H1 (cell line): ENCODE results near the gene COL19A1. TPM values are rescaled to one million over a fixed set of nuclear protein-coding genes. Genes with fewer than 3 reads are reported as not detected.
A peak's percentile ranks its signal among the peaks of the same experiment; 100 is the strongest.

Experiments
- CTCF ChIA-PET: fragments of 300-600 bp; sonication (Branson Sonifier 250); formaldehyde crosslinking; loops from one replicate; lab custom pipeline; 2021; ENCODE audit not compliant: partially characterized antibody; lab: Charles Lee
- POLR2A ChIA-PET: fragments of 300-600 bp; sonication (Branson Sonifier 250); formaldehyde crosslinking; loops from one replicate; lab custom pipeline; 2021; ENCODE audit warnings: inconsistent platforms; ENCODE audit not compliant: partially characterized antibody; lab: Charles Lee
- DNase-seq, 2 experiments: peaks; one replicate each; pipeline versions ENCODE4 v3.0.0 to v3.0.0-alpha.2; 2010 to 2022; ENCODE audit warnings: low spot score in 2 of 2, low read depth in 1 of 2, mixed read lengths in 1 of 2
- FAIRE-seq: peaks from 2 replicates; lab custom pipeline; 2011; peaks lifted over from hg19 to GRCh38; lab: Jason Lieb, UNC
- H2AFZ ChIP-seq: 2 replicates; pipeline ENCODE4 v1.8.1; 2012; ENCODE audit warnings: low read length, inconsistent platforms
- H2AK5ac ChIP-seq: 2 replicates; pipeline ENCODE4 v1.6.1; 2013; ENCODE audit warnings: low read depth, low read length
- H2BK120ac ChIP-seq: replicated peaks from 2 replicates; pipeline ENCODE3; 2013; ENCODE audit warnings: low read depth, low read length, inconsistent platforms
- H2BK12ac ChIP-seq: 2 replicates; pipeline ENCODE4 v1.6.1; 2013; ENCODE audit warnings: low read depth, low read length
- H2BK15ac ChIP-seq: 2 replicates; pipeline ENCODE4 v1.6.1; 2013; ENCODE audit warnings: low read length
- H2BK20ac ChIP-seq: 2 replicates; pipeline ENCODE4 v1.6.1; 2013; ENCODE audit warnings: low read length
- H2BK5ac ChIP-seq: 2 replicates; pipeline ENCODE4 v1.6.1; 2013; ENCODE audit warnings: low read depth, low read length
- H3K14ac ChIP-seq: 2 replicates; pipeline ENCODE4 v1.6.1; 2013; ENCODE audit warnings: inconsistent platforms; ENCODE audit not compliant: insufficient read length
- H3K18ac ChIP-seq: 2 replicates; pipeline ENCODE4 v1.6.1; 2013; ENCODE audit warnings: low read length; ENCODE audit errors: extremely low read depth
- H3K23ac ChIP-seq: 2 replicates; pipeline ENCODE4 v1.6.1; 2013; ENCODE audit warnings: inconsistent platforms; ENCODE audit not compliant: insufficient read length
- H3K23me2 ChIP-seq: 2 replicates; pipeline ENCODE4 v1.6.1; 2013; ENCODE audit warnings: low read depth, low read length
- H3K27ac ChIP-seq: 2 replicates; pipeline ENCODE4 v1.6.1; 2011; ENCODE audit warnings: low read depth, low read length, inconsistent platforms
- H3K27me3 ChIP-seq, 4 experiments: replicated peaks in 1 of 4; 1 replicate in 1 of 4; 2 replicates in 3 of 4; pipeline versions ENCODE4 v1.6.1 to v1.8.1; 2011 to 2013; ENCODE audit warnings: low read length in 3 of 4, mild to moderate bottlenecking in 3 of 4, inconsistent platforms in 2 of 4, mixed read lengths in 2 of 4, moderate library complexity in 1 of 4; ENCODE audit not compliant: control insufficient read depth in 3 of 4, insufficient read depth in 3 of 4; ENCODE audit errors: extremely low read depth in 1 of 4
- H3K36me3 ChIP-seq, 4 experiments: 2 replicates each; pipeline versions ENCODE4 v1.6.1 to v1.8.1; 2011 to 2013; ENCODE audit warnings: mild to moderate bottlenecking in 4 of 4, low read length in 3 of 4, moderate library complexity in 2 of 4, control low read depth in 1 of 4, inconsistent platforms in 1 of 4; ENCODE audit not compliant: insufficient read depth in 4 of 4, control insufficient read depth in 2 of 4
- H3K4ac ChIP-seq: replicated peaks from 2 replicates; pipeline ENCODE3; 2013; ENCODE audit warnings: low read length, low read depth, mixed read lengths, inconsistent platforms; ENCODE audit not compliant: insufficient read length
- H3K4me1 ChIP-seq, 4 experiments: replicated peaks in 1 of 4; 1 replicate in 1 of 4; 2 replicates in 3 of 4; pipeline versions ENCODE4 v1.6.1 to v1.8.1; 2011 to 2013; ENCODE audit warnings: low read length in 3 of 4, inconsistent platforms in 2 of 4, mixed read lengths in 1 of 4; ENCODE audit not compliant: insufficient read depth in 4 of 4, control insufficient read depth in 3 of 4
- H3K4me2 ChIP-seq, 2 experiments: 2 replicates each; pipeline versions ENCODE4 v1.6.1 to v1.8.1; 2011 to 2013; ENCODE audit warnings: low read depth in 2 of 2, low read length in 2 of 2, control low read depth in 1 of 2, inconsistent platforms in 1 of 2, mild to moderate bottlenecking in 1 of 2; ENCODE audit not compliant: insufficient read depth in 1 of 2
- H3K4me3 ChIP-seq, 4 experiments: fragments of 200-600, 300-600 bp in 1 of 4; sonication (generic), shearing (Covaris generic), sonication (Bioruptor Twin) in 1 of 4; 2 replicates each; pipeline versions ENCODE4 v1.5.1 to v1.8.1; 2011 to 2016; ENCODE audit warnings: low read length in 4 of 4, low read depth in 3 of 4, control low read depth in 2 of 4, inconsistent platforms in 2 of 4, mild to moderate bottlenecking in 2 of 4, mixed read lengths in 1 of 4, moderate library complexity in 1 of 4; ENCODE audit not compliant: insufficient read depth in 2 of 4; ENCODE audit errors: extremely low read depth in 1 of 4
- H3K56ac ChIP-seq: replicated peaks from 2 replicates; pipeline ENCODE3; 2013; ENCODE audit warnings: low read depth, mild to moderate bottlenecking, mixed read lengths, low read length, inconsistent platforms; ENCODE audit not compliant: insufficient read length
- H3K79me1 ChIP-seq: 2 replicates; pipeline ENCODE4 v1.6.1; 2013; ENCODE audit warnings: low read depth, low read length, control low read depth
- H3K79me2 ChIP-seq, 2 experiments: 2 replicates each; pipeline versions ENCODE4 v1.6.1 to v1.8.1; 2012 to 2013; ENCODE audit warnings: low read length in 2 of 2, mild to moderate bottlenecking in 2 of 2, inconsistent platforms in 1 of 2; ENCODE audit not compliant: insufficient read depth in 2 of 2, control insufficient read depth in 1 of 2
- H3K9ac ChIP-seq, 4 experiments: replicated peaks in 1 of 4; 1 replicate in 1 of 4; 2 replicates in 3 of 4; pipeline versions ENCODE4 v1.6.1 to v1.8.1; 2011 to 2013; ENCODE audit warnings: low read depth in 3 of 4, low read length in 3 of 4, control low read depth in 2 of 4, mild to moderate bottlenecking in 2 of 4, moderate library complexity in 2 of 4, inconsistent platforms in 1 of 4; ENCODE audit errors: extremely low read depth in 1 of 4
- H3K9me3 ChIP-seq, 2 experiments: 2 replicates each; pipeline versions ENCODE4 v1.6.1 to v1.8.1; 2012 to 2013; ENCODE audit warnings: mild to moderate bottlenecking in 2 of 2, moderate library complexity in 2 of 2, control low read depth in 1 of 2, inconsistent platforms in 1 of 2, low read depth in 1 of 2, low read length in 1 of 2, mixed read lengths in 1 of 2; ENCODE audit not compliant: insufficient read depth in 2 of 2
- H4K20me1 ChIP-seq, 2 experiments: replicated peaks in 1 of 2; 2 replicates each; pipeline versions ENCODE3 to v1.8.1; 2011 to 2013; ENCODE audit warnings: inconsistent platforms in 2 of 2, low read length in 2 of 2, mild to moderate bottlenecking in 1 of 2; ENCODE audit not compliant: insufficient read depth in 2 of 2, control insufficient read depth in 1 of 2
- H4K5ac ChIP-seq: 2 replicates; pipeline ENCODE4 v1.6.1; 2013; ENCODE audit warnings: low read length, low read depth, mixed read lengths, inconsistent platforms; ENCODE audit not compliant: insufficient read length
- H4K8ac ChIP-seq: 2 replicates; pipeline ENCODE4 v1.8.0; 2013; ENCODE audit warnings: mild to moderate bottlenecking, moderate library complexity, low read length, inconsistent platforms; ENCODE audit not compliant: insufficient read depth; ENCODE audit errors: extremely low read depth
- H4K91ac ChIP-seq: replicated peaks from 2 replicates; pipeline ENCODE3; 2013; ENCODE audit warnings: low read length, mixed read lengths, inconsistent platforms; ENCODE audit not compliant: insufficient read length
- CBX5 ChIP-seq: fragments of 300-800, 300-1000 bp; sonication (generic); IDR thresholded peaks from 2 replicates; pipeline ENCODE4 v1.7.1; 2016; ENCODE audit warnings: antibody characterized with exemption, low read length, low read depth
- EGR1 ChIP-seq: IDR thresholded peaks from 2 replicates; pipeline ENCODE4 v1.6.1; 2011; ENCODE audit warnings: low read depth, low read length, borderline replicate concordance
- JUN ChIP-seq: IDR thresholded peaks from 2 replicates; pipeline ENCODE4 v1.6.1; 2011; ENCODE audit warnings: low read depth, mild to moderate bottlenecking, improper control_type of control experiment, low read length
- MAX ChIP-seq: IDR thresholded peaks from 2 replicates; pipeline ENCODE4 v1.6.1; 2012; ENCODE audit warnings: inconsistent platforms
- POLR2AphosphoS5 ChIP-seq: IDR thresholded peaks from 2 replicates; pipeline ENCODE4 v1.6.1; 2011; ENCODE audit warnings: low read depth, low read length
- RNF2 ChIP-seq: fragments of 200-900, 300-1000 bp; sonication (generic); IDR thresholded peaks from 2 replicates; pipeline ENCODE4 v1.7.1; 2016; ENCODE audit warnings: borderline replicate concordance, low read depth, mild to moderate bottlenecking, antibody characterized with exemption, low read length; ENCODE audit not compliant: poor library complexity, severe bottlenecking; ENCODE audit errors: missing control alignments
- SIN3A ChIP-seq, 2 experiments: IDR thresholded peaks in 1 of 2; conservative IDR thresholded peaks in 1 of 2; 2 replicates each; pipeline ENCODE4 v1.6.1; 2011 to 2012; ENCODE audit warnings: low read length in 2 of 2, improper control_type of control experiment in 1 of 2, low read depth in 1 of 2, mild to moderate bottlenecking in 1 of 2
- WGBS, 2 experiments: shearing (Covaris generic) in 1 of 2; methylation state at CpG; one replicate each; pipeline versions ENCODE4 v1.1.6 to v1.1.7; 2013 to 2015; ENCODE audit warnings: low lambda C conversion rate in 2 of 2, mixed read lengths in 2 of 2, inconsistent platforms in 1 of 2, low coverage in 1 of 2, missing lambda C conversion rate in 1 of 2; ENCODE audit not compliant: insufficient replicate concordance in 2 of 2, insufficient coverage in 1 of 2, insufficient read length in 1 of 2; ENCODE audit errors: extremely low coverage in 1 of 2, missing lambda C conversion rate in 1 of 2; 5-methylcytosine and 5-hydroxymethylcytosine counted together
- long read RNA-seq, 2 experiments: library from RNA in 1 of 2; library from capped mRNA in 1 of 2; stranded (forward); transcript quantifications; one replicate each; pipeline ENCODE4 v2.0.0, GENCODE V29; 2021; ENCODE audit warnings: inconsistent platforms in 1 of 2
- polyA minus RNA-seq, 3 experiments: library from RNA; depleted of rRNA, polyadenylated mRNA; stranded (reverse); fragments of >200 nt; gene quantifications; 1 replicate in 2 of 3; 2 replicates in 1 of 3; pipeline ENCODE4 v1.2.3, GENCODE V29; 2011
- polyA plus RNA-seq, 7 experiments: library from polyadenylated mRNA; depleted of rRNA in 3 of 7; stranded (reverse) in 5 of 7; unstranded in 2 of 7; fragments of >200 nt in 5 of 7; fragments of 200-250 nt in 2 of 7; gene quantifications; 1 replicate in 5 of 7; 2 replicates in 1 of 7; 4 replicates in 1 of 7; pipeline versions ENCODE4 v1.2.1 to v1.2.3, GENCODE V29; 2011 to 2013; ENCODE audit warnings: missing spikeins in 2 of 7, mixed read lengths in 2 of 7
- total RNA-seq: library from RNA; stranded (reverse); fragmentation: NEBNext Ultra II Directional; extraction: Animal tissue kit (Norgen Biotek cat#: 25700); gene quantifications from 2 replicates; pipeline ENCODE4 v1.2.1, GENCODE V29; 2021

Gene COL19A1
- total RNA-seq (not detected in 2 replicates), polyA plus RNA-seq (2011; rRNA removed) (not detected in 2 replicates), polyA minus RNA-seq (2011; rRNA and poly(A)+ RNA removed) (not detected in 2 replicates)
- polyA plus RNA-seq (2011; cell fraction: cytosol; rRNA removed), result not detected
- not detected for polyA plus RNA-seq (2011; cell fraction: nucleus; rRNA removed)
- polyA plus RNA-seq (2012, experiment 1 of 2), result not detected in 4 replicates
- not detected for polyA plus RNA-seq (2012, experiment 2 of 2)
- polyA plus RNA-seq (2013, experiment 1 of 2), result 0.04 TPM
- not detected for polyA plus RNA-seq (2013, experiment 2 of 2)
- polyA minus RNA-seq (2011; cell fraction: cytosol; rRNA and poly(A)+ RNA removed), result not detected
- polyA minus RNA-seq (2011; cell fraction: nucleus; rRNA and poly(A)+ RNA removed), result not detected
- long read RNA-seq, experiment 1, result 0 reads
- long read RNA-seq, experiment 2, result 0 reads

DNA sequence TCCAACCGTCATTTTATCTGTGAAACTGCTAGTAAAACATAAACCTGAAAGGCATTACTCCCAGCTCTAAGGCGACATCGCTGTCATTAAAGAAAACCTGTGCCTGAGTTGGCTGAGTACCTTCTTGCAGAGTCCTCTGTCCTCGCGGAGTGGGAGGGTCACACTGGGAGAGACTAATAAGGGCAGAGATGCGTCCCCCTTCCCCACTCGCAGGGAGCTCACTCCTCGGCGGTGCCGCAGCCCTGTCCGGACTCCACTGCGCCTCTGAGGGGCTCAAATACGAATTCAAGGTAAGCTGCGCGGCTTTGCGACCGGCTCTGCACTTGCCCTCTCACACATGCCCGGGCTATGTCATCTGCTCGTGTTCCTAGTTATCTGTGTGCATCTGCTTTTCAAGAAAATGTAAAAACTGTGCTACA, at the start of gene COL19A1:
Gene COL19A1 (plus strand): TSS at position 206 of the 419 bp plus-strand sequence. CDS start 13,012 bp downstream, outside the sequence.
- Histone ChIP-seq H3K9me3 (no peaks in the 10 kb centered on the region), H3K4ac (no peak within 1 kb of the TSS), H2BK12ac (no peak within 1 kb of the TSS), H3K56ac (no peak within 1 kb of the TSS), H2AK5ac (no peak within 1 kb of the TSS), H3K18ac (no peak within 1 kb of the TSS; the same call in 1 of the 2 replicates), H2BK120ac (no peak within 1 kb of the TSS), H2BK20ac (no peak within 1 kb of the TSS), H2BK5ac (no peak within 1 kb of the TSS), H3K23ac (no peak within 1 kb of the TSS), H3K9ac (no peak within 1 kb of the TSS), H3K4me3 (peak within 1 kb of the TSS; percentile 24 to 71 (median 38)), H4K5ac (no peak within 1 kb of the TSS), H3K36me3 (no peaks in the 10 kb centered on the region), H3K27me3 (peaks cover 2 to 32% (median 21%) of the 10 kb centered on the region in 4 experiments), H3K4me2 (peak within 1 kb of the TSS; percentile 88 to 96), H4K91ac (no peak within 1 kb of the TSS), H4K20me1 (no peaks in the 10 kb centered on the region), H3K23me2 (peaks cover 14% of the 10 kb centered on the region), H3K27ac (no peak within 1 kb of the TSS), H3K14ac (no peak within 1 kb of the TSS), H3K4me1 (peaks cover 0 to 2% (median under 1%) of the 10 kb centered on the region in 4 experiments; a peak in 4 of 7 replicates), H3K79me1 (no peaks in the 10 kb centered on the region), H2AFZ (peak within 1 kb of the TSS; percentile 65; the same call in 1 of the 2 replicates), H4K8ac (0 out of 2 replicates have a peak within 1 kb of the TSS, but pooled peaks have one; percentile 15), H3K79me2 (no peaks in the 10 kb centered on the region), H2BK15ac (no peak within 1 kb of the TSS)
- 5% methylated on average over 19 of the region's 19 CpGs; no CpG with 5 or more reads in 1 of the 2 experiments for whole genome bisulfite sequencing, 2 experiments
- DNase-seq (peak in 1 of 2 experiments; percentile 60), FAIRE-seq (no peak)
- CTCF ChIA-PET, result interaction anchor here (1.3 to 1.7 kb wide), 5 partner anchors 26 to 241 kb away, joined by 4 to 5 read pairs (median 4); partner anchors contain the start of gene LMBRD1
- POLR2A ChIA-PET, result no interaction called here
- TF ChIP-seq RNF2, result peak; percentile 65
- TF ChIP-seq EGR1, result no peak
- no peak for TF ChIP-seq CBX5
- TF ChIP-seq SIN3A (conservative IDR thresholded peaks at IDR 0.05 in 1 of 2, IDR thresholded peaks at IDR 0.05 in 1 of 2; ENCODE audit: low read depth in 1 of 2, low read length in 2 of 2), result 0 out of 4 replicates have a peak, but pooled peaks of 1 of the 2 experiments have one; percentile 3
- 0 out of 2 replicates have a peak, but pooled peaks have one; percentile 47 for TF ChIP-seq MAX
- no peak for TF ChIP-seq POLR2AphosphoS5
- no peak for TF ChIP-seq JUN
